ENCODE data around the gene TMEM233. TPM values are rescaled to one million over a fixed set of nuclear protein-coding genes. Genes with fewer than 3 reads are reported as not detected.

The TMEM233 gene
- total RNA-seq, 2 donors from 2014 or later = 0.10 to 0.13 TPM

DNA sequence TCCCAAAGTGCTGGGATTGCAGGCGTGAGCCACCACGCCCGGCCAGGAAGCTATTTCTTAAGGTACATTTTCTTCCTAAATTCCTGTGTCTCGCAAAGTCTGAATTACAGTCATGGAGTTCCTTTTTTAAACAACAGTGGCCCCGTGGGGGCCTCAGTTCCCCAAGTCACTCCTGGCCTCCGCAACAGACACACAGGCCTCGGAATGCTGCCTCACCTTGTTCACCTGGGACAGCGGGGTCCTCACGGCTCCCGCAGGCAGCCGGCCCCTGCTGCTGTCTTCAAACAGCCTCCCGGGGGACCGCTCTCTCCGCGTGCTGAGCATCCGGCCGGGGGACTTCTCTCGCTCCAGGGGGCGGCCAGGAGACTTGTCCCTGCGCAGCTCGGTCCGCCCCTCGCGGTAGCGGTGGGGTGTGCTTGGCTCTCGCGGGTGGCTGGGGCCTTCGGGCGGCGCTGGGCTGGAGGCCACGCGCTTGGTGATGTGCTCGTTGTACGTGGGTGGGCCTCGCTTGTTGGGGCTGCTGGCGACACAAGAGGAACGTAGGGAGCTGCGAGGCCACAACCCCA, 96.4 kb downstream of the TMEM233 start:
- H3K27me3 ChIP-seq = no peaks in the 10 kb centered on the region
- no peaks in the 10 kb centered on the region for H3K36me3 ChIP-seq
- intact Hi-C loops (cut with DNase I) = no loop called here
- DNase-seq = no peak
- H3K4me3 ChIP-seq = no peak overlapping the region
- TF ChIP-seq, protein P1, sequence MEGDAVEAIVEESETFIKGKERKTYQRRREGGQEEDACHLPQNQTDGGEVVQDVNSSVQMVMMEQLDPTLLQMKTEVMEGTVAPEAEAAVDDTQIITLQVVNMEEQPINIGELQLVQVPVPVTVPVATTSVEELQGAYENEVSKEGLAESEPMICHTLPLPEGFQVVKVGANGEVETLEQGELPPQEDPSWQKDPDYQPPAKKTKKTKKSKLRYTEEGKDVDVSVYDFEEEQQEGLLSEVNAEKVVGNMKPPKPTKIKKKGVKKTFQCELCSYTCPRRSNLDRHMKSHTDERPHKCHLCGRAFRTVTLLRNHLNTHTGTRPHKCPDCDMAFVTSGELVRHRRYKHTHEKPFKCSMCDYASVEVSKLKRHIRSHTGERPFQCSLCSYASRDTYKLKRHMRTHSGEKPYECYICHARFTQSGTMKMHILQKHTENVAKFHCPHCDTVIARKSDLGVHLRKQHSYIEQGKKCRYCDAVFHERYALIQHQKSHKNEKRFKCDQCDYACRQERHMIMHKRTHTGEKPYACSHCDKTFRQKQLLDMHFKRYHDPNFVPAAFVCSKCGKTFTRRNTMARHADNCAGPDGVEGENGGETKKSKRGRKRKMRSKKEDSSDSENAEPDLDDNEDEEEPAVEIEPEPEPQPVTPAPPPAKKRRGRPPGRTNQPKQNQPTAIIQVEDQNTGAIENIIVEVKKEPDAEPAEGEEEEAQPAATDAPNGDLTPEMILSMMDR (IDR thresholded peaks at IDR 0.05) = no peak
- no peak overlapping the region for H3K27ac ChIP-seq
- no peak overlapping the region for H3K9ac ChIP-seq (ENCODE audit: low read depth in 2 of 2, low read length in 2 of 2)
- peaks cover 14% of the 10 kb centered on the region for H3K4me1 ChIP-seq
- H3K9me3 ChIP-seq = no peaks in the 10 kb centered on the region

DNA sequence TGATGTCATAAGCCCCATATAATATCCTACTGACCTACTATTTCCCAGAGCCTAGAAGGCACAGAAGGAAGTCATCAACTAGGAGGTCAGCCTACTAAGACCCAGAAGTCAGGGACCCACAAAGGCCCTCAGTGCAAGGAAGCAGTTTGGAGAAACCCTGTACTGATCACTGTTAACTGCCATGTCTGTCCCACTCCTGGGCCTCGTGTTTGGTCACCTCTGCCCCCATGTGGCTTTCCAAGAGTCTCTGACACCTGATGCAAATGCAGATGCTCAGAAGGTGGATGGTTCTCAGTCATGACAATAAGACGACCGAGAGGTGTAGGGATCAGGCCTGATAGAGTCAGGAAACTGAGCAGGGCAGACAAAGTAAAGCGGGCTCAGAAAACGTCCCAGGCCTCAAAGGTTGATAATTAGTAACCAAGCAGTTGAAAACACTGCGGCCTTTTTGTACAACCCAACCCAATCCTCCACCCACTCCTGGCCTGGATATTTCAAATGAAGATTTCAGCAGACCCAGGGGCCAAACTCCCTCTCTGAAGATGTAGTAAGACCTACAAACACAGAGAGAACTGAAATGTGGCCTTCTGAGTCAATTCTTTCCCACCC, 97.7 kb downstream of the TMEM233 start:
- H3K27me3 ChIP-seq = no peaks in the 10 kb centered on the region
- no peak overlapping the region for H3K27ac ChIP-seq
- intact Hi-C loops (cut with DNase I) = no loop called here
- H3K36me3 ChIP-seq = no peaks in the 10 kb centered on the region
- TF ChIP-seq, protein P1 (IDR thresholded peaks at IDR 0.05) = no peak
- H3K4me3 ChIP-seq = no peak overlapping the region
- peak overlapping the region in 1 of 2 donors; percentile 48 for H3K9ac ChIP-seq (ENCODE audit: low read depth in 2 of 2, low read length in 2 of 2)
- no peak for DNase-seq
- H3K4me1 ChIP-seq = peaks cover 11% of the 10 kb centered on the region
- no peaks in the 10 kb centered on the region for H3K9me3 ChIP-seq

DNA sequence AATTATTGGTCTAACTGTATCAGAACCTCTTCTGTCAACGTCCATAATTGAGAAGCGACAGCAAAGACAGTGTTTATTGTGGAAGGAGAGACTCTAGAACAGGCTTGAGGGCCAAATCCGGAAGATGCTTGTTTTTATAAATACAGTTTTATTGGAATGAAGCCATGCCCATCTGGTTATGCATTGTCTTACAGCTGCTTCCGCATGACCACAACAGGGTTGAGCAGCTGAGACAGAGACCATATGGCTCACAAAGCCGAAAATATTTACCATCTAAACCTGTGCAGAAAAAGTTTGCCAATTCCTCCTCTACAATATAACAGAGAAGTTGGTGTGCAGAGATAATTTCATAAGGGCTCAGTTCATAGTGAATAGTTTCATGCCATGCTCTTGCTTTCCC, 98.8 kb downstream of the TMEM233 start:
- intact Hi-C loops (cut with DNase I) = no loop called here
- Histone ChIP-seq H3K9me3 (no peaks in the 10 kb centered on the region), H3K27ac (peak overlapping the region; percentile 86), H3K4me1 (peaks cover 11% of the 10 kb centered on the region), H3K9ac (ENCODE audit: low read depth in 2 of 2, low read length in 2 of 2) (no peak overlapping the region), H3K36me3 (no peaks in the 10 kb centered on the region), H3K4me3 (no peak overlapping the region), H3K27me3 (no peaks in the 10 kb centered on the region)
- TF ChIP-seq, protein P1 (IDR thresholded peaks at IDR 0.05) = no peak
- no peak for DNase-seq

Other genes starting within 250 kb of the TMEM233 start
- gene PRKAB1, start 74.4 kb downstream of the TMEM233 start, total RNA-seq = 10 to 100 TPM; 70.4 to 76.7 TPM